Panc1 (cell line): Measurements from ENCODE around the gene RASGEF1C. TPM values are rescaled to one million over a fixed set of nuclear protein-coding genes. Genes with fewer than 3 reads are reported as not detected.

Source experiments
- ATAC-seq: fragments of 200-7000 bp; cut with Tn5 transposase; 2 replicates; pipeline ENCODE4 v1.9.1; 2020; ENCODE audit warnings: mild to moderate bottlenecking, moderate library complexity
- BruUV-seq: library from RNA; stranded (reverse); fragments of 400-500 nt; replicated peaks from 2 replicates; lab custom pipeline; 2021; lab: Mats Ljungman, UMichigan
- CTCF ChIA-PET: fragments of 300-600 bp; sonication (Branson Sonifier 250); formaldehyde crosslinking; loops from one replicate; lab custom pipeline; 2022; ENCODE audit warnings: antibody characterized with exemption; lab: Charles Lee
- POLR2A ChIA-PET: fragments of 300-600 bp; sonication (Branson Sonifier 250); formaldehyde crosslinking; loops from one replicate; lab custom pipeline; 2022; ENCODE audit warnings: antibody characterized with exemption; lab: Charles Lee
- DNase-seq: peaks from one replicate; pipeline ENCODE4 v3.0.0-alpha.2; 2010; ENCODE audit warnings: low read depth, low spot score
- H3K27ac ChIP-seq: 2 replicates; pipeline ENCODE4 v1.5.1; 2011; ENCODE audit warnings: mild to moderate bottlenecking, low read length, inconsistent platforms
- H3K27me3 ChIP-seq: fragments of 200-500 bp; sonication (Bioruptor generic); 2 replicates; pipeline ENCODE4 v1.6.0; 2014; ENCODE audit warnings: low read length, inconsistent platforms; ENCODE audit not compliant: control insufficient read depth, insufficient read depth
- H3K36me3 ChIP-seq: fragments of 200-500 bp; sonication (Bioruptor generic); 2 replicates; pipeline ENCODE4 v1.5.1; 2014; ENCODE audit warnings: inconsistent platforms, mild to moderate bottlenecking, low read length, moderate library complexity; ENCODE audit not compliant: control insufficient read depth, insufficient read depth
- H3K4me1 ChIP-seq: 2 replicates; pipeline ENCODE4 v1.5.1; 2011; ENCODE audit warnings: inconsistent platforms, mild to moderate bottlenecking, low read length, moderate library complexity; ENCODE audit not compliant: control insufficient read depth, insufficient read depth
- H3K4me3 ChIP-seq, 2 experiments: 2 replicates each; pipeline ENCODE4 v1.5.1; 2011 to 2012; ENCODE audit warnings: low read depth in 2 of 2, low read length in 2 of 2, mild to moderate bottlenecking in 2 of 2, inconsistent platforms in 1 of 2, moderate library complexity in 1 of 2
- H3K9me3 ChIP-seq: fragments of 200-500 bp; sonication (Bioruptor generic); 2 replicates; pipeline ENCODE4 v1.5.1; 2014; ENCODE audit warnings: low read depth, mild to moderate bottlenecking, inconsistent platforms, low read length, moderate library complexity; ENCODE audit not compliant: control insufficient read depth, insufficient read depth
- CTCF ChIP-seq: fragments of 450-650 bp; IDR thresholded peaks from 2 replicates; pipeline ENCODE4 v1.5.1; 2017; ENCODE audit warnings: mild to moderate bottlenecking
- POLR2AphosphoS5 ChIP-seq: IDR thresholded peaks from 2 replicates; pipeline ENCODE4 v1.6.1; 2012; ENCODE audit warnings: mild to moderate bottlenecking, low read depth, low read length, moderate library complexity
- SIN3A ChIP-seq: IDR thresholded peaks from 2 replicates; pipeline ENCODE4 v1.6.1; 2012; ENCODE audit warnings: low read depth, mild to moderate bottlenecking, low read length, moderate library complexity, borderline replicate concordance; ENCODE audit not compliant: insufficient read depth
- TCF7L2 ChIP-seq: IDR thresholded peaks from 2 replicates; pipeline ENCODE4 v1.6.1; 2011; ENCODE audit warnings: mild to moderate bottlenecking, low read depth, low read length, inconsistent platforms
- in situ Hi-C: cut with HindIII; loops from 2 replicates; pipeline ENCODE4 v1.10.0; 2016; ENCODE audit warnings: low sequenced_read_pairs, low pct_unique_long_range_greater_than_20kb
- intact Hi-C: fragments of 100-400 bp; cut with micrococcal nuclease; formaldehyde crosslinking; loops from one replicate; pipeline ENCODE4 v1.10.0; 2022; ENCODE audit not compliant: unreplicated experiment
- total RNA-seq: library from RNA; stranded (reverse); gene quantifications from one replicate; pipeline ENCODE4 v1.2.1, GENCODE V29; 2021; ENCODE audit not compliant: unreplicated experiment
- TF ChIP-seq, protein P1 (sequence below), 2 experiments: IDR thresholded peaks; 2 replicates each; pipeline ENCODE4 v1.6.1; 2011 to 2012; ENCODE audit warnings: low read depth in 2 of 2, control low read depth in 1 of 2, low read length in 1 of 2, mild to moderate bottlenecking in 1 of 2, moderate library complexity in 1 of 2; ENCODE audit not compliant: insufficient read depth in 1 of 2

Gene RASGEF1C
- total RNA-seq, 1 experiment from 2014 or later, result 0.49 TPM

GRCh38 chr5:180238631-180239030, 29.6 kb upstream of the RASGEF1C start:
- Histone ChIP-seq H3K9me3 (no peaks in the 10 kb centered on the region), H3K36me3 (peaks cover 2% of the 10 kb centered on the region; the same call in 1 of the 2 replicates), H3K27me3 (no peaks in the 10 kb centered on the region), H3K4me3 (no peak overlapping the region), H3K27ac (no peak overlapping the region), H3K4me1 (no peaks in the 10 kb centered on the region)
- in situ Hi-C loops (no loop called here), intact Hi-C loops (no loop called here)
- ATAC-seq (no peak), DNase-seq (no peak)
- ChIA-PET CTCF (no interaction called here), POLR2A (no interaction called here)
- no TSS peak for BruUV-seq
- TF ChIP-seq POLR2AphosphoS5 (no peak), SIN3A (no peak), CTCF (no peak), TCF7L2 (no peak)
- TF ChIP-seq, protein P1, sequence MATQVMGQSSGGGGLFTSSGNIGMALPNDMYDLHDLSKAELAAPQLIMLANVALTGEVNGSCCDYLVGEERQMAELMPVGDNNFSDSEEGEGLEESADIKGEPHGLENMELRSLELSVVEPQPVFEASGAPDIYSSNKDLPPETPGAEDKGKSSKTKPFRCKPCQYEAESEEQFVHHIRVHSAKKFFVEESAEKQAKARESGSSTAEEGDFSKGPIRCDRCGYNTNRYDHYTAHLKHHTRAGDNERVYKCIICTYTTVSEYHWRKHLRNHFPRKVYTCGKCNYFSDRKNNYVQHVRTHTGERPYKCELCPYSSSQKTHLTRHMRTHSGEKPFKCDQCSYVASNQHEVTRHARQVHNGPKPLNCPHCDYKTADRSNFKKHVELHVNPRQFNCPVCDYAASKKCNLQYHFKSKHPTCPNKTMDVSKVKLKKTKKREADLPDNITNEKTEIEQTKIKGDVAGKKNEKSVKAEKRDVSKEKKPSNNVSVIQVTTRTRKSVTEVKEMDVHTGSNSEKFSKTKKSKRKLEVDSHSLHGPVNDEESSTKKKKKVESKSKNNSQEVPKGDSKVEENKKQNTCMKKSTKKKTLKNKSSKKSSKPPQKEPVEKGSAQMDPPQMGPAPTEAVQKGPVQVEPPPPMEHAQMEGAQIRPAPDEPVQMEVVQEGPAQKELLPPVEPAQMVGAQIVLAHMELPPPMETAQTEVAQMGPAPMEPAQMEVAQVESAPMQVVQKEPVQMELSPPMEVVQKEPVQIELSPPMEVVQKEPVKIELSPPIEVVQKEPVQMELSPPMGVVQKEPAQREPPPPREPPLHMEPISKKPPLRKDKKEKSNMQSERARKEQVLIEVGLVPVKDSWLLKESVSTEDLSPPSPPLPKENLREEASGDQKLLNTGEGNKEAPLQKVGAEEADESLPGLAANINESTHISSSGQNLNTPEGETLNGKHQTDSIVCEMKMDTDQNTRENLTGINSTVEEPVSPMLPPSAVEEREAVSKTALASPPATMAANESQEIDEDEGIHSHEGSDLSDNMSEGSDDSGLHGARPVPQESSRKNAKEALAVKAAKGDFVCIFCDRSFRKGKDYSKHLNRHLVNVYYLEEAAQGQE (IDR thresholded peaks at IDR 0.05; ENCODE audit: insufficient read depth in 1 of 2, low read depth in 2 of 2, low read length in 1 of 2), result no peak

- intact Hi-C loops (no loop called here), in situ Hi-C loops (no loop called here)
- ATAC-seq (no peak), DNase-seq (no peak)
- H3K4me3 ChIP-seq, result no peak overlapping the region
- ChIA-PET POLR2A (no interaction called here), CTCF (no interaction called here)
- peaks cover 2% of the 10 kb centered on the region; the same call in 1 of the 2 replicates for H3K36me3 ChIP-seq
- H3K9me3 ChIP-seq, result no peaks in the 10 kb centered on the region
- no TSS peak for BruUV-seq
- H3K4me1 ChIP-seq, result no peaks in the 10 kb centered on the region
- no peaks in the 10 kb centered on the region for H3K27me3 ChIP-seq
- TF ChIP-seq SIN3A (no peak), TCF7L2 (no peak), CTCF (no peak), POLR2AphosphoS5 (no peak)
- TF ChIP-seq, protein P1 (IDR thresholded peaks at IDR 0.05; ENCODE audit: insufficient read depth in 1 of 2, low read depth in 2 of 2, low read length in 1 of 2), result no peak
- no peak overlapping the region for H3K27ac ChIP-seq
These were observed 26.8 kb upstream of the RASGEF1C start for GRCh38 chr5:180235846-180236245.
